Ishikawa (cell line): ENCODE data around the gene AKIRIN1.

Source experiments
- CEBPB ChIP-seq: IDR thresholded peaks from 2 replicates; pipeline ENCODE4 v1.6.1; 2012
- CREB1 ChIP-seq: IDR thresholded peaks from 2 replicates; pipeline ENCODE4 v1.6.1; 2012; ENCODE audit warnings: low read depth
- EGR1 ChIP-seq: IDR thresholded peaks from 2 replicates; pipeline ENCODE4 v1.6.1; 2012
- EP300 ChIP-seq: IDR thresholded peaks from 2 replicates; pipeline ENCODE4 v1.6.1; 2012; ENCODE audit warnings: borderline replicate concordance
- FOXM1 ChIP-seq: IDR thresholded peaks from 2 replicates; pipeline ENCODE4 v1.6.1; 2012; ENCODE audit warnings: low read depth, borderline replicate concordance
- MAX ChIP-seq: IDR thresholded peaks from 2 replicates; pipeline ENCODE4 v1.6.1; 2012
- NFIC ChIP-seq: IDR thresholded peaks from 2 replicates; pipeline ENCODE4 v1.6.1; 2012
- RAD21 ChIP-seq: IDR thresholded peaks from 2 replicates; pipeline ENCODE4 v1.6.1; 2012; ENCODE audit warnings: low read depth
- REST ChIP-seq: IDR thresholded peaks from 2 replicates; pipeline ENCODE4 v1.6.1; 2012; ENCODE audit warnings: low read depth, mild to moderate bottlenecking
- TAF1 ChIP-seq: IDR thresholded peaks from 2 replicates; pipeline ENCODE4 v1.6.1; 2012; ENCODE audit warnings: low read depth, mild to moderate bottlenecking
- TCF12 ChIP-seq: IDR thresholded peaks from 2 replicates; pipeline ENCODE4 v1.6.1; 2012; ENCODE audit warnings: low read depth
- TEAD4 ChIP-seq: IDR thresholded peaks from 2 replicates; pipeline ENCODE4 v1.6.1; 2012
- USF1 ChIP-seq: IDR thresholded peaks from 2 replicates; pipeline ENCODE4 v1.6.1; 2012
- YY1 ChIP-seq: IDR thresholded peaks from 2 replicates; pipeline ENCODE4 v1.6.1; 2012; ENCODE audit warnings: low read depth
- ZBTB7A ChIP-seq: IDR thresholded peaks from 2 replicates; pipeline ENCODE4 v1.6.1; 2012; ENCODE audit warnings: low read depth

Gene AKIRIN1

GRCh38 chr1:39036678-39037077 is 45.6 kb downstream of the AKIRIN1 start:
- TF ChIP-seq MAX (no peak), RAD21 (no peak), CEBPB (no peak), REST (no peak), TCF12 (no peak), FOXM1 (no peak), YY1 (no peak), USF1 (no peak), NFIC (no peak), TEAD4 (no peak), EP300 (no peak), ZBTB7A (no peak), CREB1 (no peak), EGR1 (no peak), TAF1 (no peak)

GRCh38 chr1:39043513-39043912 is 52.4 kb downstream of the AKIRIN1 start:
- TF ChIP-seq ZBTB7A (no peak), CREB1 (no peak), YY1 (no peak), FOXM1 (no peak), CEBPB (no peak), TAF1 (no peak), EGR1 (no peak), RAD21 (no peak), TCF12 (no peak), USF1 (no peak)

GRCh38 chr1:39044762-39045161 is 53.7 kb downstream of the AKIRIN1 start:
- no peak for TF ChIP-seq CEBPB
- TF ChIP-seq REST = no peak
- TF ChIP-seq ZBTB7A = no peak
- TF ChIP-seq USF1 = no peak

GRCh38 chr1:39045231-39045630 is 54.2 kb downstream of the AKIRIN1 start:
- TF ChIP-seq NFIC = no peak
- no peak for TF ChIP-seq EP300
- no peak for TF ChIP-seq REST
- no peak for TF ChIP-seq TAF1

GRCh38 chr1:39046613-39047210 is 55.6 kb downstream of the AKIRIN1 start:
- TF ChIP-seq USF1 (no peak), TEAD4 (no peak), NFIC (no peak), CEBPB (no peak), CREB1 (no peak), YY1 (no peak), FOXM1 (no peak), EGR1 (no peak), TCF12 (no peak), ZBTB7A (no peak)
